ENCODE results near the gene TOX2. TPM values are rescaled to one million over a fixed set of nuclear protein-coding genes. Genes with fewer than 3 reads are reported as not detected.

TOX2 gene
- total RNA-seq, 1 donor from 2014 or later, result 0.16 TPM

DNA sequence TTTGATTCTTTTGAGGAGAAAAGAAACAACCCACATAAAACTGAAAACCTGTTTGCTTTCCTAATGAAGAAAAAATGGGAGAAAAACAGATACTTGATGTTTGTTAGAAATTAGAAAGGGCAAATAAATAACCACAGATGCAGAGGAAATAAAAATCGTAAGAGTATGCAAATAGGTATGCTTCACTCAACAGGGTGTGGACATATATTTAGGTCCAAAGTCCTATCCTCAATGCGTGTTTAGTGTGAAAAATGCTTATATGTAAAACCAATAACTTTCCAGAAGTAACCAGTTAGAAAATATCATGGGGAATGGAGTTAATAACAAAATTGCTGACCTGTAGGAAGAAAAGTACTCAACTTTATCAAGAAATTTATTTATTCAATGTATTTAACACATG lies 135.7 kb downstream of the TOX2 start:
- H3K27me3 Mint-ChIP-seq (ENCODE audit: low read depth, unreplicated experiment), result peaks cover 16% of the 10 kb centered on the region
- Histone ChIP-seq H3K4me3 (ENCODE audit: insufficient read depth, low read depth, low read length) (no peak overlapping the region), H3K4me1 (ENCODE audit: insufficient read depth, low read length) (no peaks in the 10 kb centered on the region), H3K4me2 (ENCODE audit: low read length) (no peak overlapping the region), H4K20me1 (ENCODE audit: insufficient read depth, low read length) (no peaks in the 10 kb centered on the region), H3K27ac (ENCODE audit: low read depth, low read length) (no peak overlapping the region), H3K9me3 (ENCODE audit: insufficient read depth, low read depth, low read length) (no peaks in the 10 kb centered on the region), H3K9ac (ENCODE audit: low read length) (no peak overlapping the region), H3K79me2 (ENCODE audit: insufficient read depth, low read length) (no peaks in the 10 kb centered on the region), H2AFZ (ENCODE audit: low read depth, low read length) (no peak overlapping the region), H3K36me3 (ENCODE audit: insufficient read depth, low read length) (no peaks in the 10 kb centered on the region), H3K27me3 (ENCODE audit: insufficient read depth, low read length) (no peaks in the 10 kb centered on the region)
- TF ChIP-seq, protein P1, sequence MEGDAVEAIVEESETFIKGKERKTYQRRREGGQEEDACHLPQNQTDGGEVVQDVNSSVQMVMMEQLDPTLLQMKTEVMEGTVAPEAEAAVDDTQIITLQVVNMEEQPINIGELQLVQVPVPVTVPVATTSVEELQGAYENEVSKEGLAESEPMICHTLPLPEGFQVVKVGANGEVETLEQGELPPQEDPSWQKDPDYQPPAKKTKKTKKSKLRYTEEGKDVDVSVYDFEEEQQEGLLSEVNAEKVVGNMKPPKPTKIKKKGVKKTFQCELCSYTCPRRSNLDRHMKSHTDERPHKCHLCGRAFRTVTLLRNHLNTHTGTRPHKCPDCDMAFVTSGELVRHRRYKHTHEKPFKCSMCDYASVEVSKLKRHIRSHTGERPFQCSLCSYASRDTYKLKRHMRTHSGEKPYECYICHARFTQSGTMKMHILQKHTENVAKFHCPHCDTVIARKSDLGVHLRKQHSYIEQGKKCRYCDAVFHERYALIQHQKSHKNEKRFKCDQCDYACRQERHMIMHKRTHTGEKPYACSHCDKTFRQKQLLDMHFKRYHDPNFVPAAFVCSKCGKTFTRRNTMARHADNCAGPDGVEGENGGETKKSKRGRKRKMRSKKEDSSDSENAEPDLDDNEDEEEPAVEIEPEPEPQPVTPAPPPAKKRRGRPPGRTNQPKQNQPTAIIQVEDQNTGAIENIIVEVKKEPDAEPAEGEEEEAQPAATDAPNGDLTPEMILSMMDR (IDR thresholded peaks at IDR 0.05; ENCODE audit: insufficient read depth, low read depth, low read length), result no peak
- TF ChIP-seq EZH2 (IDR thresholded peaks at IDR 0.05; ENCODE audit: insufficient read depth, low read length), result no peak
- H3K36me3 Mint-ChIP-seq (ENCODE audit: low read depth, unreplicated experiment), result peaks cover 2% of the 10 kb centered on the region
- no peak overlapping the region for H3K27ac Mint-ChIP-seq (ENCODE audit: unreplicated experiment)
- no peak overlapping the region for H3K4me3 Mint-ChIP-seq (ENCODE audit: unreplicated experiment)
- no peaks in the 10 kb centered on the region for H3K4me1 Mint-ChIP-seq (ENCODE audit: low read depth, unreplicated experiment)
- DNase-seq (ENCODE audit: low read depth) (no peak), FAIRE-seq (no peak)
- H3K9me3 Mint-ChIP-seq (ENCODE audit: unreplicated experiment), result no peaks in the 10 kb centered on the region

DNA sequence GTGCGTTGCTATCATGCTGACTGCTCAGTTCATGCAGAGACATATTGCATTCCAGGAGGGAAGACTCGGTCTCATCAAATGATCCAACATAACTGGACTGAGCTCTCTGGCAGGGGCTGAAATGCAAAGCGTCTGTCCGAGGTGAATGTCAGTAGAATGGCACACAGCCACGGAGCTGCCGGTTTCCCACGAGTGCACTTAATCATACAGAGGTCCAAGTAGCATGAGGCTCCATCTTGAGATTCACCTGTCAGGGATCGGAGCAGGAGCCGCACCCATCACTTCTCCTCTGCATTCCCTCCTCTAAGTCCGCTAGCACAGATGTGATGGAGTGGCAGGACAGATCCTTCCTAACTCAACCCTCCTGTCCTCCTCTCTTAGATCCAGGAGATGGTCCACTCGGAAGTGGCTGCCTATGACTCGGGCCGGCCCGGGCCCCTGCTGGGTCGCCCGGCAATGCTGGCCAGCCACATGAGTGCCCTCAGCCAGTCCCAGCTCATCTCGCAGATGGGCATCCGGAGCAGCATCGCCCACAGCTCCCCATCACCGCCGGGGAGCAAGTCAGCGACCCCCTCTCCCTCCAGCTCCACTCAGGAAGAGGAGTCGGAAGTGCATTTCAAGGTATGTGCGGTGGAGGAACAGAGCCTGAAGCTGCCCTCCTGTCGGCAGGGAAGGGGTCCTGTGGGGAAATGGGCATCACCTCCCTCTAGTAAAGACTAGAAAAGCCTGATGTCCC lies 136.4 kb downstream of the TOX2 start:
- no peak for FAIRE-seq

DNA sequence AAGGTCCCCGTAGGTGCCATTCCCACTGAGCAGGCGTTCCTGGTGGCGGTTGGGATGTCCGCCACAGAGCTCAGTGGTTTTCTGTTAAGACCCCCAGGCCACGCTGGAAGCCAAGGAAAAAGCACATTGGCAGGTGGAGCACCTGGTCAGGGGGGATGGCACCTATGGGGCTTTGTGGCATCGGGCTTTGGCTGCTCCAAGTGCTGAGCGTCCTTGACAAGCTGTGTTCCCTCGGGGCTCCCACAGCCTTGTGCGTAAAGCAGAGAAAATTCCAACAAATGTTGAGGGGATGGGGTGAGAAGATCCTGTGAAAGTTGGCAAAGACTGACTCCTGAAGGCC lies 137.0 kb downstream of the TOX2 start:
- no peaks in the 10 kb centered on the region for H3K4me1 Mint-ChIP-seq (ENCODE audit: low read depth, unreplicated experiment)
- Histone ChIP-seq H3K36me3 (ENCODE audit: insufficient read depth, low read length) (no peaks in the 10 kb centered on the region), H3K4me1 (ENCODE audit: insufficient read depth, low read length) (no peaks in the 10 kb centered on the region), H3K9me3 (ENCODE audit: insufficient read depth, low read depth, low read length) (no peaks in the 10 kb centered on the region), H3K79me2 (ENCODE audit: insufficient read depth, low read length) (no peaks in the 10 kb centered on the region), H4K20me1 (ENCODE audit: insufficient read depth, low read length) (no peaks in the 10 kb centered on the region), H3K27me3 (ENCODE audit: insufficient read depth, low read length) (no peaks in the 10 kb centered on the region), H3K4me3 (ENCODE audit: insufficient read depth, low read depth, low read length) (no peak overlapping the region), H3K27ac (ENCODE audit: low read depth, low read length) (no peak overlapping the region), H3K4me2 (ENCODE audit: low read length) (no peak overlapping the region), H3K9ac (ENCODE audit: low read length) (no peak overlapping the region), H2AFZ (ENCODE audit: low read depth, low read length) (no peak overlapping the region)
- peaks cover 16% of the 10 kb centered on the region for H3K27me3 Mint-ChIP-seq (ENCODE audit: low read depth, unreplicated experiment)
- FAIRE-seq (no peak), DNase-seq (ENCODE audit: low read depth) (no peak)
- H3K27ac Mint-ChIP-seq (ENCODE audit: unreplicated experiment), result no peak overlapping the region
- H3K36me3 Mint-ChIP-seq (ENCODE audit: low read depth, unreplicated experiment), result peaks cover 2% of the 10 kb centered on the region
- H3K9me3 Mint-ChIP-seq (ENCODE audit: unreplicated experiment), result no peaks in the 10 kb centered on the region
- no peak overlapping the region for H3K4me3 Mint-ChIP-seq (ENCODE audit: unreplicated experiment)
- TF ChIP-seq EZH2 (IDR thresholded peaks at IDR 0.05; ENCODE audit: insufficient read depth, low read length), result no peak
- TF ChIP-seq, protein P1 (IDR thresholded peaks at IDR 0.05; ENCODE audit: insufficient read depth, low read depth, low read length), result no peak

More for the DNA sequence above, 136.4 kb downstream of the TOX2 start:
- peaks cover 16% of the 10 kb centered on the region for H3K27me3 Mint-ChIP-seq (ENCODE audit: low read depth, unreplicated experiment)
- Histone ChIP-seq H4K20me1 (ENCODE audit: insufficient read depth, low read length) (no peaks in the 10 kb centered on the region), H3K27ac (ENCODE audit: low read depth, low read length) (no peak overlapping the region), H3K27me3 (ENCODE audit: insufficient read depth, low read length) (no peaks in the 10 kb centered on the region), H3K4me3 (ENCODE audit: insufficient read depth, low read depth, low read length) (no peak overlapping the region), H3K9ac (ENCODE audit: low read length) (no peak overlapping the region), H3K79me2 (ENCODE audit: insufficient read depth, low read length) (no peaks in the 10 kb centered on the region), H3K4me1 (ENCODE audit: insufficient read depth, low read length) (no peaks in the 10 kb centered on the region), H3K36me3 (ENCODE audit: insufficient read depth, low read length) (no peaks in the 10 kb centered on the region), H2AFZ (ENCODE audit: low read depth, low read length) (no peak overlapping the region), H3K9me3 (ENCODE audit: insufficient read depth, low read depth, low read length) (no peaks in the 10 kb centered on the region), H3K4me2 (ENCODE audit: low read length) (no peak overlapping the region)
- no peak overlapping the region for H3K4me3 Mint-ChIP-seq (ENCODE audit: unreplicated experiment)
- no peak overlapping the region for H3K27ac Mint-ChIP-seq (ENCODE audit: unreplicated experiment)
- TF ChIP-seq EZH2 (IDR thresholded peaks at IDR 0.05; ENCODE audit: insufficient read depth, low read length), result no peak
- TF ChIP-seq, protein P1 (IDR thresholded peaks at IDR 0.05; ENCODE audit: insufficient read depth, low read depth, low read length), result no peak
- no peaks in the 10 kb centered on the region for H3K4me1 Mint-ChIP-seq (ENCODE audit: low read depth, unreplicated experiment)
- H3K9me3 Mint-ChIP-seq (ENCODE audit: unreplicated experiment), result no peaks in the 10 kb centered on the region
- DNase-seq (ENCODE audit: low read depth), result no peak
- H3K36me3 Mint-ChIP-seq (ENCODE audit: low read depth, unreplicated experiment), result peaks cover 2% of the 10 kb centered on the region
